ENCODE data around the gene DYNC2H1.

GRCh38 chr11:103380031-103380430 is 270.8 kb downstream of the DYNC2H1 start:
- TF ChIP-seq CTCF (IDR thresholded peaks at IDR 0.05; ENCODE audit: low read depth, low read length) (no peak), EZH2phosphoT487 (IDR thresholded peaks at IDR 0.05; ENCODE audit: low read depth) (no peak)
